GM23248 (cell line): Measurements from ENCODE around the gene ADARB1. TPM values are rescaled to one million over a fixed set of nuclear protein-coding genes. Genes with fewer than 3 reads are reported as not detected.

ENCODE experiments used
- DNase-seq: peaks from one replicate; pipeline ENCODE4 v3.0.0-alpha.2; 2015
- H2AFZ ChIP-seq: fragments of 200-600 bp; sonication (generic); 2 replicates; pipeline ENCODE4 v1.6.1; 2016; ENCODE audit warnings: antibody characterized with exemption
- H3F3A ChIP-seq: fragments of 200-600 bp; sonication (generic); 2 replicates; pipeline ENCODE4 v1.6.1; 2016; ENCODE audit warnings: mild to moderate bottlenecking, antibody characterized with exemption, mixed run types; ENCODE audit not compliant: insufficient read depth
- H3K27ac ChIP-seq: fragments of 200-600 bp; sonication (generic); 2 replicates; pipeline ENCODE4 v1.5.1; 2016; ENCODE audit warnings: mild to moderate bottlenecking
- H3K27me3 ChIP-seq: fragments of 200-600 bp; sonication (generic); replicated peaks from 2 replicates; pipeline ENCODE4 v1.6.1; 2016; ENCODE audit warnings: mild to moderate bottlenecking; ENCODE audit not compliant: insufficient read depth
- H3K36me3 ChIP-seq: fragments of 200-600 bp; sonication (generic); 2 replicates; pipeline ENCODE4 v1.6.1; 2016; ENCODE audit warnings: low read depth, mild to moderate bottlenecking
- H3K4me1 ChIP-seq: fragments of 200-600 bp; sonication (generic); 2 replicates; pipeline ENCODE4 v1.6.1; 2016; ENCODE audit warnings: mild to moderate bottlenecking; ENCODE audit not compliant: insufficient read depth
- H3K4me2 ChIP-seq: fragments of 200-600 bp; sonication (generic); one replicate; pipeline ENCODE4 v1.6.1; 2016; ENCODE audit warnings: mild to moderate bottlenecking; ENCODE audit not compliant: unreplicated experiment
- H3K4me3 ChIP-seq: fragments of 200-600 bp; sonication (generic); 2 replicates; pipeline ENCODE4 v1.5.1; 2016; ENCODE audit warnings: mild to moderate bottlenecking
- H3K79me2 ChIP-seq: fragments of 200-600 bp; sonication (generic); 2 replicates; pipeline ENCODE4 v1.6.1; 2016; ENCODE audit warnings: mild to moderate bottlenecking; ENCODE audit not compliant: insufficient read depth
- H3K9ac ChIP-seq: fragments of 200-600 bp; sonication (generic); 2 replicates; pipeline ENCODE4 v1.6.1; 2016; ENCODE audit warnings: mild to moderate bottlenecking
- H3K9me2 ChIP-seq: fragments of 200-600 bp; sonication (generic); 2 replicates; pipeline ENCODE4 v1.6.1; 2016; ENCODE audit warnings: mixed run types, mild to moderate bottlenecking, moderate library complexity; ENCODE audit not compliant: insufficient read depth
- H3K9me3 ChIP-seq: fragments of 200-600 bp; sonication (generic); one replicate; pipeline ENCODE4 v1.6.1; 2017; ENCODE audit warnings: low read depth
- H4K20me1 ChIP-seq: fragments of 200-600 bp; sonication (generic); 2 replicates; pipeline ENCODE4 v1.6.0; 2016; ENCODE audit not compliant: insufficient read depth
- EZH2 ChIP-seq: fragments of 200-600 bp; sonication (generic); IDR thresholded peaks from 2 replicates; pipeline ENCODE4 v1.6.1; 2018; ENCODE audit warnings: antibody characterized with exemption, mild to moderate bottlenecking; ENCODE audit not compliant: insufficient read depth, poor library complexity, severe bottlenecking
- EZH2phosphoT487 ChIP-seq: fragments of 200-600 bp; sonication (generic); IDR thresholded peaks from 2 replicates; pipeline ENCODE4 v1.6.1; 2018; ENCODE audit warnings: antibody characterized with exemption, moderate library complexity, mild to moderate bottlenecking, low read depth; ENCODE audit not compliant: insufficient read depth
- WGBS, 2 experiments: methylation state at CpG; one replicate each; pipeline ENCODE4 v1.1.6; 2015 to 2017; ENCODE audit warnings: low lambda C conversion rate in 2 of 2, low coverage in 1 of 2; ENCODE audit errors: missing lambda C conversion rate in 2 of 2; 5-methylcytosine and 5-hydroxymethylcytosine counted together
- in situ Hi-C: fragments of 300-500 bp; cut with MboI; formaldehyde crosslinking; loops from 2 replicates; pipeline ENCODE4 v1.15.0; 2020
- polyA plus RNA-seq: library from polyadenylated mRNA; unstranded; fragments of >200 nt; fragmentation: Nextera tagmentation; extraction: Ambion mirVana; gene quantifications from 2 replicates; pipeline ENCODE4 v1.2.1, GENCODE V29; 2016
- total RNA-seq: library from RNA; depleted of rRNA; stranded (reverse); fragments of >200 nt; shearing (Covaris generic); gene quantifications from 2 replicates; pipeline ENCODE4 v1.2.3, GENCODE V29; 2014

Gene ADARB1
- total and polyA plus RNA-seq, 2 experiments from 2014 or later, result 16.3 to 17.4 TPM

DNA sequence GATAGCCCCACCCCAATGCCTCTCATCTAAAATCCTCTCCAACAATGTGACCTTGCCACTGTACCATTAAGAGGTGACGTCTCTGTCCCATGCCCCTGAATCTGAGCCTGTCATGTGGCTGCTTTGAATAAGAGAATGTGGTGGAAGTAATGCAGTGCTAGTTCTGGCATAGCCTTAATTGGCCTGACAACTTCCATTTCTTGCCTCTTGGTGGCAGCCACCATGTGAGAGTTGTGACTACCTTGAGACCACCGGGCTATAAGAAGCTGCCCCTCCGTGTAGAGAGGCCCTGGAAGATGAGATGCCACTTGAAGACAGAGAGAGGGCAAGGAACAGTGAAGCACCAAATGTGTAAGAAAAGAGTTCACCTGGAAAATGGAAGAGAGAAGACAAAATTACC lies 118.0 kb downstream of the ADARB1 start:
- in situ Hi-C loops, result no loop called here
- WGBS, 2 experiments, result 42 to 50% methylated on average over 3 of the region's 3 CpGs

DNA sequence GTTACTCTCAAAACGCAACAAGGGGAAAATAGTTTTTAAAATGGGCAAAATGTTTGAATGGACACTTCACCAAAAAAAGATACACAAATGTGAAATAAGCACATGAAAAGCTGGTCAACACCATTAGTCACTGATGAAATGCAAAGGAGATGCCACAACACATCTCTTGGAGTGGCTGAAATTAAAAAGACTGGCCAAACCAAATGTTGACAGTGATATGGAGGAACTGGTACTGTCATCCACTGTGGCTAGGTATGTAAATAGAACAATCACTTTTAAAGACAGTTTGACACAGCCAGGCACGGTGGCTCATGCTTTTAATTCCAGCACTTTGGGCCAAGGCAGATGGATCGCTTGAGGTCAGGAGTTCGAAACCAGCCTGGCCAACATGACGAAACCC lies 122.2 kb downstream of the ADARB1 start:
- no peak overlapping the region for H2AFZ ChIP-seq
- no peak overlapping the region for H3K4me3 ChIP-seq
- TF ChIP-seq EZH2 (no peak), EZH2phosphoT487 (no peak)
- no peaks in the 10 kb centered on the region for H3K9me2 ChIP-seq
- H3K4me1 ChIP-seq, result no peaks in the 10 kb centered on the region
- H3K36me3 ChIP-seq, result peaks cover 40% of the 10 kb centered on the region
- H3K9me3 ChIP-seq, result no peaks in the 10 kb centered on the region
- no peak overlapping the region for H3K9ac ChIP-seq
- in situ Hi-C loops, result no loop called here
- no peak overlapping the region for H3K27ac ChIP-seq
- no peaks in the 10 kb centered on the region for H3K27me3 ChIP-seq
- no peak for DNase-seq
- WGBS, 2 experiments, result 94% methylated on average over 5 of the region's 5 CpGs
- no peaks in the 10 kb centered on the region for H3F3A ChIP-seq
- H3K79me2 ChIP-seq, result no peaks in the 10 kb centered on the region
- no peaks in the 10 kb centered on the region for H4K20me1 ChIP-seq
- H3K4me2 ChIP-seq, result no peak overlapping the region

More for the DNA sequence above, 118.0 kb downstream of the ADARB1 start:
- Histone ChIP-seq H4K20me1 (no peaks in the 10 kb centered on the region), H2AFZ (no peak overlapping the region), H3K9me3 (peaks cover 3% of the 10 kb centered on the region), H3F3A (peaks cover 3% of the 10 kb centered on the region; the same call in 1 of the 2 replicates), H3K4me3 (no peak overlapping the region), H3K27me3 (no peaks in the 10 kb centered on the region), H3K9ac (no peak overlapping the region), H3K9me2 (no peaks in the 10 kb centered on the region), H3K27ac (no peak overlapping the region), H3K4me1 (no peaks in the 10 kb centered on the region), H3K79me2 (no peaks in the 10 kb centered on the region), H3K36me3 (peaks cover 69% of the 10 kb centered on the region), H3K4me2 (no peak overlapping the region)
- DNase-seq, result no peak
- no peak for TF ChIP-seq EZH2phosphoT487
- no peak for TF ChIP-seq EZH2

DNA sequence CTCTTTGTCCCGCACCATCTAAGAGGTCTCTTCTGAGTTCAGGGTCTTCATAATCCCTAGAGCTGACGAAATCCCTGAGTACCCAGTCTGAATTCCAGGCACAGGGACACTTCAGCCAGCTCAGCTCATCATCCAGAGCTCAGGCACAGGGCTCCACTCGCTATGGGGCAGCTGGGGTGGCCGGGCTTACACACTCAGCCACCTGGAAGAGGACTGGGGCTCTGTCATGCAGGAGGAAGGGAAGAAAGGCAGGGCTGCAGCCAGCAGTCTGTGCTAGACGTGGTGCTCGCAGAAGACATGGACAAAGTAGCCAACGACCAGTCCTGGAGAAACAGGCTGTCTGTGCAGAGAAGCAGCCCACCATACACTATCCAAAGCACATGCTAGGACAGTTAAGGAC lies 124.8 kb downstream of the ADARB1 start:
- WGBS, 2 experiments, result 93 to 96% methylated on average over 7 of the region's 7 CpGs

DNA sequence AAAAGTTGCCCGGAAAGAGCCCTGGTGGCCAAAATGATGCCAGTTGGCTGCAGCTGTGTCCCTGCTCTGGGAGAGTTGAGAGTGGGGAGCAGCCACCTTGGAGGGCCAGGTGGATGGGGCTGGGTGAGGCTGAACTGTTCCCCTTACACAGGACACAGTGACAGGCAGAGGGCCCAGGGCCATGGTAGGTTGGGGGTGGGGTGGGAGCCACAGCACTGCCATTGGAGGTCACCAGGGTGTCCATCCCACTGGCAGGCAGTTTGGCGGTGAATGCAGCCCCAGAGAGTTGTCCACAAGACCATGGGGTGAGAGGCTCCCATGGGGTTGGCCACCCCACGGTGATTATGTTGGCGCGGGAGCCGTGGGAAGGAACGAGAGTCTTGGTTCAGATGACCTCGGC lies 125.7 kb downstream of the ADARB1 start:
- 97 to 98% methylated on average over 8 of the region's 8 CpGs for WGBS, 2 experiments
- no peak overlapping the region for H3K4me2 ChIP-seq
- in situ Hi-C loops, result no loop called here
- no peaks in the 10 kb centered on the region for H3K27me3 ChIP-seq
- TF ChIP-seq EZH2phosphoT487, result no peak
- no peak for TF ChIP-seq EZH2
- no peaks in the 10 kb centered on the region for H3F3A ChIP-seq
- H2AFZ ChIP-seq, result no peak overlapping the region
- no peak overlapping the region for H3K9ac ChIP-seq
- no peaks in the 10 kb centered on the region for H4K20me1 ChIP-seq
- no peak overlapping the region for H3K4me3 ChIP-seq
- H3K9me3 ChIP-seq, result no peaks in the 10 kb centered on the region
- H3K27ac ChIP-seq, result no peak overlapping the region
- H3K36me3 ChIP-seq, result peaks cover 20% of the 10 kb centered on the region
- no peaks in the 10 kb centered on the region for H3K9me2 ChIP-seq
- H3K79me2 ChIP-seq, result no peaks in the 10 kb centered on the region
- H3K4me1 ChIP-seq, result no peaks in the 10 kb centered on the region
- no peak for DNase-seq

More for the DNA sequence above, 124.8 kb downstream of the ADARB1 start:
- H3K27ac ChIP-seq, result no peak overlapping the region
- no peaks in the 10 kb centered on the region for H3F3A ChIP-seq
- TF ChIP-seq EZH2 (no peak), EZH2phosphoT487 (no peak)
- H3K4me2 ChIP-seq, result no peak overlapping the region
- DNase-seq, result no peak
- no peak overlapping the region for H3K4me3 ChIP-seq
- H3K9me2 ChIP-seq, result no peaks in the 10 kb centered on the region
- H3K79me2 ChIP-seq, result no peaks in the 10 kb centered on the region
- H3K36me3 ChIP-seq, result peaks cover 20% of the 10 kb centered on the region
- no peak overlapping the region for H2AFZ ChIP-seq
- in situ Hi-C loops, result no loop called here
- H3K9ac ChIP-seq, result no peak overlapping the region
- H3K27me3 ChIP-seq, result no peaks in the 10 kb centered on the region
- H3K9me3 ChIP-seq, result no peaks in the 10 kb centered on the region
- H3K4me1 ChIP-seq, result no peaks in the 10 kb centered on the region
- H4K20me1 ChIP-seq, result no peaks in the 10 kb centered on the region

DNA sequence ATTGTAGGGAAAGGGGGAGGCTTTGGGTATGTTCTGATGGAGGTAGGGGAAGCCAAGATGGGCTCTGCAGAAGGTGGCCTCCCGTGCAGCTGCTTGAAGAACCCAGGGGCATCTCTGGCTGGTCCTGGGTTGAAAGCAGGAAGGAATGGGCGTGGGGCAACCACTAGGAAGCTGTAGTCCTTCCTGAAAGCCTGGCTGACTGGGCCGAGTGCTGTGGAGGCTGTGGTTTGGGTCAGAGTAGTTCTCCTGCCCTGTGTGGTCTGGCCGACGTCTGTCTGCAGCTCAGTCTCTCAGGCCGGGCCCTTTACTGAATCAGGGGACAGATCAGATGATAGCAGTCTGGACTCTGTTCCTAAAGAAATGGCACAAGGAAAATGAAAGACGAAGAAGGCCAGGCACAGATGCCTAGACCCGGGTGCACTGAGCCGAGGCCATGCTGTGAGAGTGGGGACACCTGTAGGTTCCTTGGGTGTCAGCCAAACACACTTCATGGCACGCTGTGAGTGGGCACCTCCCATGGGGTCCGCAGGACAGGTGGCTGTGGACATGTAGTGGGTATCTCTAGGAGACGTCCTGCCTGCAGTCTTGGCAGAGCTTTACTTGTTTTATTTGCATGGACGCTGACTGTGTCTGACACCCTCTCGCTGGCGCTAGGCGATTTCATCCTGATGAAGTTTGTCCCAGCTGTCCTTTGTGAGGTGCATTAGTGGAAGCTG lies 126.4 kb downstream of the ADARB1 start:
- no peak overlapping the region for H2AFZ ChIP-seq
- H3K27ac ChIP-seq, result no peak overlapping the region
- H4K20me1 ChIP-seq, result no peaks in the 10 kb centered on the region
- DNase-seq, result no peak
- H3K4me1 ChIP-seq, result no peaks in the 10 kb centered on the region
- TF ChIP-seq EZH2 (no peak), EZH2phosphoT487 (no peak)
- H3F3A ChIP-seq, result no peaks in the 10 kb centered on the region
- no peak overlapping the region for H3K4me3 ChIP-seq
- H3K36me3 ChIP-seq, result peaks cover 16% of the 10 kb centered on the region
- no peaks in the 10 kb centered on the region for H3K9me3 ChIP-seq
- no peak overlapping the region for H3K9ac ChIP-seq
- in situ Hi-C loops, result no loop called here
- H3K27me3 ChIP-seq, result no peaks in the 10 kb centered on the region
- no peaks in the 10 kb centered on the region for H3K9me2 ChIP-seq
- no peaks in the 10 kb centered on the region for H3K79me2 ChIP-seq
- WGBS, 2 experiments, result 91 to 94% methylated on average over 16 of the region's 16 CpGs
- no peak overlapping the region for H3K4me2 ChIP-seq
